Ramos (cell line): ENCODE results near the gene SHROOM4.

Source experiments
- in situ Hi-C: fragments of 300-500 bp; cut with MboI; formaldehyde crosslinking; loops from one replicate; pipeline ENCODE4 v1.14.3; 2022; ENCODE audit warnings: low sequenced_read_pairs; ENCODE audit not compliant: unreplicated experiment

Gene SHROOM4

GRCh38 chrX:50813843-50814661 is at the start of gene SHROOM4:
Gene SHROOM4, minus strand, starts transcription at chrX:50814194. Its CDS starts 176 bp downstream, at chrX:50814018.
- in situ Hi-C loops: no loop called here

- in situ Hi-C loops: no loop called here
Measured at GRCh38 chrX:50863471-50863870, 49.5 kb upstream of the SHROOM4 start.

DNA sequence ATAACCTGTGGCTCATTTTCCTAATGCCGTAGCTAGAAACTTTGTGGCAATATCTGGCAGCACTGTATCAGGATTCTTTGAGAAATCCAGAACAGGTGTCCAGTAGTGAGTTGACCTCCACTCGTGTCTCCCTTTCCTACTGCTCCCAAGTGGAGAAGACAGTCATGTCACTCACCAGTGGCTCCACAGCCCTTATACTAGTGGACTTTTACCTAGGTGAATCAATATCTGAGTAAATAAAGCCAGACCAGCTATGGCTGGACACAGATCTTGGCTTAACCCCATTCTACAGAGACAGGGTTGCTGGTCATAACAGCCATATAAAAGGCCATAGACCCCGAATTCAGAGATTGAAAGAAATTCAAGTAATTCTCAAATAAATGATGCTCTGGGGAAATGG is 46.5 kb upstream of the SHROOM4 start:
- in situ Hi-C loops: no loop called here

- in situ Hi-C loops: no loop called here
Measured at GRCh38 chrX:50858548-50858947, 44.6 kb upstream of the SHROOM4 start.

DNA sequence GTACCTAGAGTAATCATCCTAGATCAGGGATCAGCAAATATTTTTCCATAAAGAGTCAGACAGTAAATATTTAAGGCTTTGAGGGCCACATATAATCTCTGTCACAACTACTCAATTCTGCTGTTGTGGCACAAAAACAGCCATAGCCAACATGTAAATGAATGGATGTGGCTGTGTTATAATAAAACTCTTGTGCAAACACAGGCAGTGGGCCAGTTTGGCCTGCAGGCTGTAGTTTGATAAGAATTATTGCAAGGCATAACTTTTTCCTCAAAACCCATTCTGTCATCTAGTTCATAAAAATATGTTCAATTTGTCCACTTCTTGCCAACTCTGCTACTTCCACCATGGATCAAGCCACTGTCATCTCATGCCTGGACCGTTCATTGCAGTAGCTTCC is 39.4 kb upstream of the SHROOM4 start:
- in situ Hi-C loops: no loop called here

DNA sequence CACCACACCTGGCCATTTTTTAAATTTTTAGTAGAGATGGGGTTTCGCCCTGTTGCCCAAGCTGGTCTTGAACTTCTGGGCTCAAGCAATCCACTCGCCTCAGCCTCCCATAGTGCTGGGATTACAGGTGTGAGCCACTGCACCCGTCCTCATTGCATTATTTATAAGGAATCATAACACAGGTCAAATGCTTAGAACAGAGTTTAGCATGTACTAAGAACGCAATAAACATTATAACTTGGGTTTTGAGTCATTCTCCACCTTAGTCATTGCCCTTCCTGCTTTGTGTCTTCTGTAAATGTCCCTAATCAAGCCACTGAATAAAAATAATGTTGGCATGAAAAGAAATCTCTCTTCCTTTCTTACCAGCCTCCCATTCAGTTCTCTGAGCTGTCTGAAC is 38.5 kb upstream of the SHROOM4 start:
- in situ Hi-C loops: no loop called here

GRCh38 chrX:50842221-50842620 is 28.2 kb upstream of the SHROOM4 start:
- in situ Hi-C loops: no loop called here

DNA sequence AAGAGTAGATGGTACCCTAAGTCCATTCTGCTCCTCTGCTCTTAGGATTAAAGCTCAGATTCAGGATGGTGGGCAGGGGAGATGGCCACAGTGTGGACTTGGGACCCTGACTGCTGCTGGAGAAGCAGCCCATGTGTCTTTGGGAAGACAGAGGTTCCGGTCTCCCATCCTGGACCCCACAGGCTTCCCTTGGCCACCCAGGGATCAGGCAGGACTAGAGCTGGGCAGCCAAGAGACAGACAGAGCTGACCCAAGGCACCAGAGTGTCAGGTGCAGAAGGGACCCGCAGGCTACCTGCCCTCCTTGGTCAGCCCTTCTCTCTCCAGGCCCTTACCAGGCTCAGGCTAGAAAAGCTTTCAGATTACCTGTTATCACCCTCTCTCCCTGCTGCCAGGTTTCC is 25.7 kb upstream of the SHROOM4 start:
- in situ Hi-C loops: no loop called here

DNA sequence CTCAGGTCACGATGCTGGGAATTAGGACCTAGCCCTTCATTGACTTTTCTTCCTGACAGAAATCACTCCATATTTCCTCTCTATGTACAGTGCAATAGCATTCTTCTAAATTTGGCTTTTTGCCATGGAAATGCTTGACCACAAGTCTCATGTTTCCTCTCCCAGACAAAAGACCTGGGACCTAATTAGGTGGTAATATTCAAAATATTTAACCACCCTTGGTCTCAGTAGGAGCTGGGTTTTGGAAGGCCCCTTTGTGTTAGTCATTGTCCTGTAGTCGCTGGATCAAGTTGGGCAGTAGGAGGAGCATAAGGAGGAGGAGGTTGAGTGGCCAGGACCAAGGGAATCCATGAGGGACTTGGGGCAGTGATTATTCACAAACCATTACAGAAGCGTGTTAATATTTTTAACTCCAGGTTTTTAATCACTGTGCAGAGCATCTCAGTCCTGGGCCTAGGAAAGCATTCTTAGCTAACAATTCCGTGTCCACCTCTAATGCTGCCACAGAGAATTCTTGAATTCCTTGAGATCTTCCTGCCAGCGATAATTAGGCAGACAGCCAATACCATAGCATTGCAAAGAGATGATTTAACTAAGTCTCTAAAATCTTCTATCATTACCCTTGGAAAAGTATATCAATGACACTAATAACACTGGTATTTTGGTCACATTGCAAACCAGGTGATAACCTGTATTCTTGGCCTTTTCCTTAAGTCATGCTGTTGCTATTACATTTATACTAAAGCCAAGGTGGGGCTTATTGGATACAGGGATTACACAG is 25.0 kb upstream of the SHROOM4 start:
- in situ Hi-C loops: no loop called here

- in situ Hi-C loops: no loop called here
Measured at GRCh38 chrX:50827996-50828395, 14.0 kb upstream of the SHROOM4 start.

DNA sequence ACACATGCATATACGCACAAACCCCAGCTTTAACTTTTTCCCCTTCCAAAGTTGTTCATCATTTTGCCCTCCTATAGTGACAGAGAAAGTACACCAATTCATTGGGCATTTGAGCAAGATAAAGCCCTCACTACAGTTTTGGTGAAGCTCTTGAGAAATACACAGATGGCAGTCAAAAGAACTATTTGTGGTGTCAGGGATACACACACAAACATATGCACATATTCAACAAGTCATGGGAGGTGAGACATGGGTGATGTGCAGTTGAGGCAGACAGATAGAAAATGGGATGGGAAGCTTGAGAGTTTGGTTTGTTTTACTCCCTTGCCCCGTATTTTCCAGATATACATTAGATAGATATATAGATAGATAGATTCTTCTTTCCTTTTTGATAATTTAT is 11.8 kb upstream of the SHROOM4 start:
- in situ Hi-C loops: no loop called here

GRCh38 chrX:50818986-50819385 is 5.0 kb upstream of the SHROOM4 start:
- in situ Hi-C loops: no loop called here

DNA sequence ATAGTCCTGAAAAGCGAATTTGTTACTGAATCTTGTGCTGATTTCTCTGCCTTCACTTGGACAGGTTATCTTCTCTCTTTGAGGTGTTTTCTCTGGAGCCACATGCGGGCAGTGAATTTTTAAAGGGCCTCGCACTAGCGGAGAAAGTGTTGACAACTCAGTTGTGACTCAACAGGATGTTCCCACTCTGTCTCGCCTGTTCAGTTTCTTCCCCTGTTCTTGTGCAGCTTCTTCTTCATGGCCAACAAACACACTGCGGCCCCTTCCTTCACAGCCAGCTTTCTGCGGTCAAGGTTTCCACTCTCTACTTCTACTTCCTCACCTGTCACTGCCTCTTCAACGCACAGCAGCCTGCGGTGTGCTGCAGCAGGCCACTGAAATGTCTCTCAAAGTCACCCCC is 1.1 kb upstream of the SHROOM4 start:
- in situ Hi-C loops: no loop called here

DNA sequence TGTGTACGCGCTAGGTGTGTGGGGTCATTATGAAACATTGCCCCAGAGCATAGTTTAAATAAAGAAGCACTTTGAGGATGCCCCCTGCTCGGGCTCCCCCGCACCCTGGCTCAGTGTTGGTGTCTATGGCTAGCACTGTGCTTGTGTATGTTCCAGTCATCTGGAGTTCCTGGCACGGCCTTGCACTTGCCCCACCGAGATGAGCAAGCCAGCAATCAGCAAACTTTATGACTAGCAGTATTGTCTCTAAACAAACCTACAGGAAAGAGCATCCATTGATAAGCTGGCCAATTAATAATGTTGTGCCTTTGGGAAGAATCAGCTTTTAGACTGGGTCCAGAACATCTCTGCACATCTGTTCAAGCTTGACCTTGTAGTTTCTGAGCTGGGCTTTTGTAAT is 707 bp upstream of the SHROOM4 start:
- in situ Hi-C loops: no loop called here

DNA sequence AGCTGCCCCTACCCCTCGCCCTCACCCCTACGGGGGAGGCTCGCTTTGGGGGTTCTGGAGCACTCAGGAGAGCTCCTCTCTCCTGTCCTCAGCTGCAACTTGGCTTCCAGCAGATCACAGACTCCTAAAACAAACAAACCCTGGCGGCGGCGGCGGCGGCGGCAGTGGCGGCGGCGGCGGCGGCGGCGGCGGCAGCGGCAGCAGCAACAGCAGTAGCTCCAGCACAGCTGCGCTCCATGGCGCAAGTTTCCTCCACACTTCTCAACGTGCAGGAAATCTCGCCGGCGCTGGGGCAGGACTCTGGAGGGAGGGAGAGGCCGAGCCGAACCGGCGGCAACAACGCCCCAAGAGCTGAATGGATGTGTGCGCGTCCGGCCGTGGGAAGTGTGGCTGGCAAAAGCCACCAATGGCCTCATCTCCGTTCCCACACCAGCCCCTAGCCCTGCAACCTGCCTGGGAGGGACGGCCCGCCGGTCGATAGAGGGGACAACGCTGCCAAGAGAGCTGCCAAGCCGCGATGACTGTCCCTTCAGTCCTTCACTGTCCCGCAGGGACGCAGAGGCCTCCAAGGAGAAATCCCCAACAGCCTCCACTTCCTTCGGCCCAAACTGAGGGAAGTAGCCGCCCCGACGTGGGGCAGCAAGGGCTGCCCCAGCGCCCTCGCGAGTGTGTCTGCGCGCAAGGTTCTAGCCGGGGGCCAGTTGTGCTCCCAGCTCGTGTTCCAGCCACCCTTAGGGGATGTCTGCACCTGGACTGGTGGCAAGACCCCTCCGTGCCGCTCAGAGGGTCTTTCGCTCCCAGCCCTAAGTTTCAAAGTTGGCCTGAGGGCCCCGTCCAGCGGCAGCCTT is 775 bp downstream of the SHROOM4 start:
- in situ Hi-C loops: no loop called here

GRCh38 chrX:50805276-50805675 is 8.7 kb downstream of the SHROOM4 start:
- in situ Hi-C loops: no loop called here

- in situ Hi-C loops: no loop called here
Measured at GRCh38 chrX:50801135-50801534, 12.9 kb downstream of the SHROOM4 start.

GRCh38 chrX:50799531-50799961 is 14.4 kb downstream of the SHROOM4 start:
- in situ Hi-C loops: no loop called here

DNA sequence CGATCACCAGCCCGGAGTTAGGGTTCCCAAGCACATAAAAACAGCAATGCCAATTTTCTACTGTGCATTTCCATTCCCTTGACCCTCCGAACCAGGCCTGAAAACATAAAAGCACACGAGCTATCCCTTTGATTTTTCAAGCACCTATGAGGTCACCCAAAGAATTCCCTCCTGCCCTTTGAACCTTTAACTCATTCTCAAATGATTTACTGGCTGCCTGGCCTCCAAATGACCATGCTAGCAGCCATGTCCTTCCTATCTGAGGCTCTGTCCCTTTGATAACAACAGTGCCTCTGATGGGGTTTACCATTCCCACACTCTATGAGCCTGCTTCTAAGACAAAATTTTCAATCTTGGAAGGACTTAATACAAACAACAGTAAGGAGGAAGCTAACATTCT is 15.2 kb downstream of the SHROOM4 start:
- in situ Hi-C loops: no loop called here

- in situ Hi-C loops: no loop called here
Measured at GRCh38 chrX:50787099-50787498, 26.9 kb downstream of the SHROOM4 start.

GRCh38 chrX:50780144-50780543 is 33.9 kb downstream of the SHROOM4 start:
- in situ Hi-C loops: no loop called here
